OCI-LY7 (cell line): Measurements from ENCODE around the gene PES1. TPM values are rescaled to one million over a fixed set of nuclear protein-coding genes. Genes with fewer than 3 reads are reported as not detected.

Source experiments
- BruUV-seq: library from RNA; stranded (reverse); fragments of 400-500 nt; replicated peaks from 2 replicates; lab custom pipeline; 2021; lab: Mats Ljungman, UMichigan
- CTCF ChIA-PET: fragments of 300-600 bp; sonication (Branson Sonifier 250); formaldehyde crosslinking; loops from one replicate; lab custom pipeline; 2022; ENCODE audit warnings: antibody characterized with exemption; ENCODE audit not compliant: unreplicated experiment; lab: Charles Lee
- POLR2A ChIA-PET: fragments of 300-600 bp; sonication (Branson Sonifier 250); formaldehyde crosslinking; loops from one replicate; lab custom pipeline; 2022; ENCODE audit warnings: antibody characterized with exemption; lab: Charles Lee
- DNase-seq: peaks from one replicate; pipeline ENCODE4 v3.0.0-alpha.2; 2015; ENCODE audit warnings: low spot score
- H2AFZ ChIP-seq: fragments of 200-600 bp; sonication (generic), shearing (Covaris generic); 2 replicates; pipeline ENCODE4 v1.6.1; 2014; ENCODE audit warnings: mild to moderate bottlenecking, antibody characterized with exemption, low read length, moderate library complexity
- H3K27ac ChIP-seq: fragments of 200-600 bp; sonication (generic); 2 replicates; pipeline ENCODE4 v1.5.1; 2014; ENCODE audit warnings: mixed run types, low read depth, mild to moderate bottlenecking, moderate library complexity, low read length, inconsistent platforms; ENCODE audit not compliant: poor library complexity, severe bottlenecking
- H3K36me3 ChIP-seq: fragments of 200-600 bp; sonication (generic); 2 replicates; pipeline ENCODE4 v1.6.1; 2014; ENCODE audit warnings: mild to moderate bottlenecking, antibody characterized with exemption, low read length, moderate library complexity, mixed read lengths; ENCODE audit not compliant: insufficient read depth
- H3K4me1 ChIP-seq: fragments of 200-600 bp; sonication (generic); 2 replicates; pipeline ENCODE4 v1.5.1; 2014; ENCODE audit warnings: mild to moderate bottlenecking, low read length; ENCODE audit not compliant: insufficient read depth, poor library complexity, severe bottlenecking
- H3K4me2 ChIP-seq: fragments of 200-600 bp; sonication (generic); 2 replicates; pipeline ENCODE4 v1.6.1; 2014; ENCODE audit warnings: mild to moderate bottlenecking, low read length
- H3K4me3 ChIP-seq: fragments of 200-600 bp; sonication (generic); 2 replicates; pipeline ENCODE4 v1.5.1; 2014; ENCODE audit warnings: mild to moderate bottlenecking, low read depth, low read length; ENCODE audit not compliant: poor library complexity, severe bottlenecking
- H3K79me2 ChIP-seq: fragments of 200-600 bp; sonication (generic); 2 replicates; pipeline ENCODE4 v1.6.1; 2016; ENCODE audit warnings: low read depth, mild to moderate bottlenecking, low read length, moderate library complexity, mixed read lengths; ENCODE audit not compliant: insufficient read depth
- H3K9me2 ChIP-seq: fragments of 200-600 bp; sonication (generic); 2 replicates; pipeline ENCODE4 v1.6.1; 2016; ENCODE audit warnings: mild to moderate bottlenecking, low read length, mixed read lengths; ENCODE audit not compliant: insufficient read depth
- H3K9me3 ChIP-seq: fragments of 200-600 bp; sonication (generic); 2 replicates; pipeline ENCODE4 v1.6.1; 2014; ENCODE audit warnings: mild to moderate bottlenecking, mixed run types, low read length, mixed read lengths
- H4K20me1 ChIP-seq: fragments of 200-600 bp; sonication (generic); 2 replicates; pipeline ENCODE4 v1.6.1; 2014; ENCODE audit warnings: mild to moderate bottlenecking, antibody characterized with exemption, low read length, moderate library complexity, mixed read lengths; ENCODE audit not compliant: insufficient read depth
- CTCF ChIP-seq: fragments of 200-600 bp; sonication (generic); conservative IDR thresholded peaks from 2 replicates; pipeline ENCODE4 v1.5.1; 2014; ENCODE audit warnings: mild to moderate bottlenecking, antibody characterized with exemption, low read length, moderate library complexity, mixed read lengths
- EZH2phosphoT487 ChIP-seq: fragments of 200-600 bp; sonication (generic); IDR thresholded peaks from 2 replicates; pipeline ENCODE4 v1.6.1; 2018; ENCODE audit warnings: low read depth, borderline replicate concordance, mild to moderate bottlenecking, mixed run types, antibody characterized with exemption, low read length, moderate library complexity, mixed read lengths
- intact Hi-C: fragments of 100-400 bp; cut with micrococcal nuclease; formaldehyde crosslinking; loops from one replicate; pipeline ENCODE4 v1.10.0; 2022; ENCODE audit not compliant: unreplicated experiment
- total RNA-seq, 2 experiments: library from RNA; depleted of rRNA in 1 of 2; stranded (reverse); fragments of >200 nt in 1 of 2; shearing (Covaris generic) in 1 of 2; gene quantifications; 2 replicates each; pipeline ENCODE4 v1.2.3, GENCODE V29; 2014 to 2022

The PES1 gene
- total RNA-seq, 2 experiments from 2014 or later = 78.2 to 107 TPM

- TF ChIP-seq CTCF (no peak), EZH2phosphoT487 (no peak)
- Histone ChIP-seq H3K9me3 (no peaks in the 10 kb centered on the region), H4K20me1 (no peaks in the 10 kb centered on the region), H3K4me2 (no peak overlapping the region), H3K79me2 (no peaks in the 10 kb centered on the region), H2AFZ (no peak overlapping the region), H3K36me3 (no peaks in the 10 kb centered on the region), H3K27ac (no peak overlapping the region), H3K4me3 (no peak overlapping the region), H3K4me1 (peaks cover 34% of the 10 kb centered on the region), H3K9me2 (no peaks in the 10 kb centered on the region)
- intact Hi-C loops = no loop called here
- DNase-seq = no peak
- BruUV-seq = no TSS peak
- ChIA-PET CTCF (no interaction called here), POLR2A (interaction anchor here (1.5 kb wide), 1 partner anchor 9 kb away, joined by 4 read pairs; no protein-coding TSS in a partner anchor)
Measured at GRCh38 chr22:30610299-30610698, 18.6 kb upstream of the PES1 start.

GRCh38 chr22:30609260-30610185 lies 17.8 kb upstream of the PES1 start:
- H2AFZ ChIP-seq = peak overlapping the region; percentile 21; the same call in 1 of the 2 replicates
- no peak for TF ChIP-seq CTCF
- no peak for TF ChIP-seq EZH2phosphoT487
- H3K9me2 ChIP-seq = no peaks in the 10 kb centered on the region
- ChIA-PET CTCF (no interaction called here), POLR2A (interaction anchor here (1.5 kb wide), 1 partner anchor 9 kb away, joined by 4 read pairs; no protein-coding TSS in a partner anchor)
- no peak overlapping the region for H3K27ac ChIP-seq
- H3K36me3 ChIP-seq = no peaks in the 10 kb centered on the region
- no TSS peak for BruUV-seq
- no peaks in the 10 kb centered on the region for H3K79me2 ChIP-seq
- intact Hi-C loops = loop anchor here (5.0 kb wide), 1 partner anchor 172 kb away; no protein-coding TSS in a partner anchor
- no peaks in the 10 kb centered on the region for H4K20me1 ChIP-seq
- H3K4me2 ChIP-seq = no peak overlapping the region
- H3K4me1 ChIP-seq = peaks cover 36% of the 10 kb centered on the region
- DNase-seq = no peak
- H3K9me3 ChIP-seq = no peaks in the 10 kb centered on the region
- H3K4me3 ChIP-seq = no peak overlapping the region

GRCh38 chr22:30607939-30608338 lies 16.2 kb upstream of the PES1 start:
- no TSS peak for BruUV-seq
- Histone ChIP-seq H3K9me2 (no peaks in the 10 kb centered on the region), H3K27ac (no peak overlapping the region), H3K36me3 (no peaks in the 10 kb centered on the region), H2AFZ (no peak overlapping the region), H3K79me2 (no peaks in the 10 kb centered on the region), H3K4me2 (no peak overlapping the region), H3K9me3 (no peaks in the 10 kb centered on the region), H4K20me1 (no peaks in the 10 kb centered on the region), H3K4me3 (no peak overlapping the region), H3K4me1 (peaks cover 36% of the 10 kb centered on the region)
- no peak for DNase-seq
- POLR2A ChIA-PET = interaction anchor here (0.6 to 0.9 kb wide), 2 partner anchors 110 to 184 kb away, joined by 4 to 5 read pairs; no protein-coding TSS in a partner anchor
- CTCF ChIA-PET = no interaction called here
- TF ChIP-seq EZH2phosphoT487 (no peak), CTCF (no peak)
- intact Hi-C loops = loop anchor here (5.0 kb wide), 1 partner anchor 171 kb away; no protein-coding TSS in a partner anchor
